Measurements from ENCODE around the gene SLC6A11. TPM values are rescaled to one million over a fixed set of nuclear protein-coding genes. Genes with fewer than 3 reads are reported as not detected.

Gene SLC6A11
- total RNA-seq, 1 experiment from 2014 or later = not detected

DNA sequence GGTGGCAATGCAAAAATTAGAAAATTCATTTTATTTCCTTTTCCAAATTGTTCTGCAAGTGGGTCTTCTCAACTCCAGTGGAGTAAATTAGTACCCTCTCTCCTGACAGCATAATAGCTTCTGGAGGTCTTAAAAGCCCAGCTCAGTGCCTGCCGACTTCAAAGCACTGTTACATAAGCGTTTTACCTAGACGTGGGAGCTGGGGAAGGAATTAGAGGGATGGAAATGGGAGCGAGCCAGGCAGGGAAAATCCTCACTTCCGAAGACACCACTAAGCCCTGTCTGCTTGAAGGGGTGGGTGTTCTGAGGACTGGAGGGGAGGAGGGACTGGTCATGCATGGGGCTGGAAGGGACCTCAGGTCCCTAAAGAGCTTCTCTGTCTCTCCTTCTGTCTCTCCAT is 99.3 kb downstream of the SLC6A11 start:
- no peaks in the 10 kb centered on the region for H3K9me3 ChIP-seq (ENCODE audit: insufficient read depth, low read depth)
- no peaks in the 10 kb centered on the region for H3K9me2 ChIP-seq (ENCODE audit: insufficient read depth)
- H3K27ac ChIP-seq = no peak overlapping the region
- H4K20me1 ChIP-seq (ENCODE audit: insufficient read depth) = no peaks in the 10 kb centered on the region; the same call in 1 of the 2 replicates
- no TSS peak for BruUV-seq (replicated peaks)
- H3K79me2 ChIP-seq (ENCODE audit: low read depth) = no peaks in the 10 kb centered on the region
- no peak overlapping the region for H3K4me3 ChIP-seq
- POLR2A ChIA-PET (ENCODE audit: unreplicated experiment) = no interaction called here
- H3K36me3 ChIP-seq (ENCODE audit: low read depth) = no peaks in the 10 kb centered on the region
- H3K4me2 ChIP-seq = no peak overlapping the region
- intact Hi-C loops (cut with micrococcal nuclease; ENCODE audit: unreplicated experiment) = no loop called here
- no peaks in the 10 kb centered on the region for H3F3A ChIP-seq (ENCODE audit: insufficient read depth, low read depth)
- TF ChIP-seq EZH2 (IDR thresholded peaks at IDR 0.05; ENCODE audit: low read depth) = no peak
- TF ChIP-seq, protein P1, sequence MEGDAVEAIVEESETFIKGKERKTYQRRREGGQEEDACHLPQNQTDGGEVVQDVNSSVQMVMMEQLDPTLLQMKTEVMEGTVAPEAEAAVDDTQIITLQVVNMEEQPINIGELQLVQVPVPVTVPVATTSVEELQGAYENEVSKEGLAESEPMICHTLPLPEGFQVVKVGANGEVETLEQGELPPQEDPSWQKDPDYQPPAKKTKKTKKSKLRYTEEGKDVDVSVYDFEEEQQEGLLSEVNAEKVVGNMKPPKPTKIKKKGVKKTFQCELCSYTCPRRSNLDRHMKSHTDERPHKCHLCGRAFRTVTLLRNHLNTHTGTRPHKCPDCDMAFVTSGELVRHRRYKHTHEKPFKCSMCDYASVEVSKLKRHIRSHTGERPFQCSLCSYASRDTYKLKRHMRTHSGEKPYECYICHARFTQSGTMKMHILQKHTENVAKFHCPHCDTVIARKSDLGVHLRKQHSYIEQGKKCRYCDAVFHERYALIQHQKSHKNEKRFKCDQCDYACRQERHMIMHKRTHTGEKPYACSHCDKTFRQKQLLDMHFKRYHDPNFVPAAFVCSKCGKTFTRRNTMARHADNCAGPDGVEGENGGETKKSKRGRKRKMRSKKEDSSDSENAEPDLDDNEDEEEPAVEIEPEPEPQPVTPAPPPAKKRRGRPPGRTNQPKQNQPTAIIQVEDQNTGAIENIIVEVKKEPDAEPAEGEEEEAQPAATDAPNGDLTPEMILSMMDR (conservative IDR thresholded peaks at IDR 0.05) = no peak
- CTCF ChIA-PET = no interaction called here
- H2AFZ ChIP-seq = no peak overlapping the region
- no peaks in the 10 kb centered on the region for H3K4me1 ChIP-seq (replicated peaks; ENCODE audit: insufficient read depth)
- no peak for DNase-seq
- H3K27me3 ChIP-seq (ENCODE audit: insufficient read depth, low read depth) = peaks cover 90% of the 10 kb centered on the region

DNA sequence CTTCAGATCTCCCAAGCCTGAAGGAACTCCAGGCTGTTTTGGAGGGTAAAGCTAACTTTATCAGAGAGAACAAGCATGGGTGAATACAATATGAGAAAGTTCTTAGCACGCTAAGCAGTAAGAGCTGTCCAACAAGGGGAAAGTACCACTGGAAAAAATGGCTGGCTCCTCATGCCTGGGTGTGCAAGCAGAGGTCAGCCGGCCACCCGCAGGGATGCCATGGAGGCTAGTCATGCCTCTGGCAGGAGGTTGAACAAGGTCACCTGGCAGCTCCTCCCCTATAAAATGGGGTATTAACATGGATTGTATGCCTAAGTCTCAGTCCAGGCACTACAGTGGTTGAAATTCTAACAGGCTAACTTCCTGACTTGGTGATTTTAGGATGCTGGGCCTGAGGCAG is 101.1 kb downstream of the SLC6A11 start:
- no peak overlapping the region for H2AFZ ChIP-seq
- H4K20me1 ChIP-seq (ENCODE audit: insufficient read depth) = peaks cover 6% of the 10 kb centered on the region
- no peaks in the 10 kb centered on the region for H3F3A ChIP-seq (ENCODE audit: insufficient read depth, low read depth)
- H3K4me2 ChIP-seq = no peak overlapping the region
- no peak for DNase-seq
- CTCF ChIA-PET = no interaction called here
- no peak for TF ChIP-seq EZH2 (IDR thresholded peaks at IDR 0.05; ENCODE audit: low read depth)
- TF ChIP-seq, protein P1 (conservative IDR thresholded peaks at IDR 0.05) = no peak
- POLR2A ChIA-PET (ENCODE audit: unreplicated experiment) = no interaction called here
- no peaks in the 10 kb centered on the region for H3K36me3 ChIP-seq (ENCODE audit: low read depth)
- H3K27ac ChIP-seq = no peak overlapping the region
- no peaks in the 10 kb centered on the region for H3K4me1 ChIP-seq (replicated peaks; ENCODE audit: insufficient read depth)
- BruUV-seq (replicated peaks) = no TSS peak
- H3K9me2 ChIP-seq (ENCODE audit: insufficient read depth) = no peaks in the 10 kb centered on the region
- intact Hi-C loops (cut with micrococcal nuclease; ENCODE audit: unreplicated experiment) = no loop called here
- no peaks in the 10 kb centered on the region for H3K9me3 ChIP-seq (ENCODE audit: insufficient read depth, low read depth)
- H3K27me3 ChIP-seq (ENCODE audit: insufficient read depth, low read depth) = peaks cover 98% of the 10 kb centered on the region
- H3K79me2 ChIP-seq (ENCODE audit: low read depth) = no peaks in the 10 kb centered on the region
- no peak overlapping the region for H3K4me3 ChIP-seq

DNA sequence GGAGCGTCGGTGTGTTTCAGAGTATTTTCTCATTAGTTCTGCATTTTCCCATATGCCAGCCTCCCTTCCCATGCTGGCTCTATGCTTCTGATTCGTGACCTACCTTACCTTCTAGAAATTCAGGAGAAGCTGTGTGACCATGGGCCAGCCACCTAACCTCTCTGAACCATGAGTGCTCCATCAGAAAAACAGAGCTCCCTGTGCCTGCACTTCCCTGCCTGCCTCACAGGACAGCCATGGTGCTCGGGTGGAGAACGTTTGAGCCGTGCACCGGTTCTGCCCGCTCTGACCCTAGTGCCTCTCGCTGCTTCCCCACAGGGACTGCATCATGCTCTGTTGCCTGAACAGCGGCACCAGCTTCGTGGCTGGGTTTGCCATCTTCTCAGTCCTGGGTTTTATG is 102.0 kb downstream of the SLC6A11 start:
- no peaks in the 10 kb centered on the region for H3K9me3 ChIP-seq (ENCODE audit: insufficient read depth, low read depth)
- intact Hi-C loops (cut with micrococcal nuclease; ENCODE audit: unreplicated experiment) = no loop called here
- no peak overlapping the region for H3K4me3 ChIP-seq
- H3K4me2 ChIP-seq = no peak overlapping the region
- H3K27ac ChIP-seq = no peak overlapping the region
- POLR2A ChIA-PET (ENCODE audit: unreplicated experiment) = no interaction called here
- CTCF ChIA-PET = no interaction called here
- H3F3A ChIP-seq (ENCODE audit: insufficient read depth, low read depth) = no peaks in the 10 kb centered on the region
- no peak for TF ChIP-seq EZH2 (IDR thresholded peaks at IDR 0.05; ENCODE audit: low read depth)
- TF ChIP-seq, protein P1 (conservative IDR thresholded peaks at IDR 0.05) = no peak
- H2AFZ ChIP-seq = no peak overlapping the region
- H3K36me3 ChIP-seq (ENCODE audit: low read depth) = no peaks in the 10 kb centered on the region
- no peaks in the 10 kb centered on the region for H3K79me2 ChIP-seq (ENCODE audit: low read depth)
- no peaks in the 10 kb centered on the region for H3K4me1 ChIP-seq (replicated peaks; ENCODE audit: insufficient read depth)
- H3K9me2 ChIP-seq (ENCODE audit: insufficient read depth) = no peaks in the 10 kb centered on the region
- no TSS peak for BruUV-seq (replicated peaks)
- peaks cover 98% of the 10 kb centered on the region for H3K27me3 ChIP-seq (ENCODE audit: insufficient read depth, low read depth)
- peaks cover 6% of the 10 kb centered on the region for H4K20me1 ChIP-seq (ENCODE audit: insufficient read depth)
- no peak for DNase-seq
